Stimulated activated CD8-positive, alpha-beta memory T cell treated with anti-CD3 and anti-CD28 coated beads, Interleukin-7, amount 100 ng/mL, for 24 hours (primary cell): ENCODE results near the gene SFMBT1.

Experiments
- DNase-seq: peaks from one replicate; pipeline ENCODE4 v3.0.0-alpha.2; 2020; ENCODE audit warnings: low read depth

SFMBT1 gene

DNA sequence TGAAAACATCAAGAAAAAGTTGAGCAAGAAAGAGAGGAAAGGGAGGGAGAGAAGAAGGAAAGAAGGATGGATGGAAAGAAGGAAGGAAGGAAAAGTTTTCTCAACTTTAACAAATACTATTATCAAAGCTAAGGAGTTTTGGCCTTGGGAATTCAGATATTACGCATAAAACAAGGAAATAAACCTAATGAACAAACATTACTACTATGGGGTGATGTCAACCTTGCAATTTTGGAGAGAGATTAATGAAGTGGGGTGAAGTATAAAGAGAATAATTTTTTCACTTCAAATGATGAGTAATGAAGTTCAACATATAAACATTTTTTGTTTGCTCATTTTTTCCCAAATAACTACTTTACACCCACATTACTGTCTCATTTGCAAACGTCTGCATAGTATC lies 55.2 kb downstream of the SFMBT1 start:
- DNase-seq = no peak

DNA sequence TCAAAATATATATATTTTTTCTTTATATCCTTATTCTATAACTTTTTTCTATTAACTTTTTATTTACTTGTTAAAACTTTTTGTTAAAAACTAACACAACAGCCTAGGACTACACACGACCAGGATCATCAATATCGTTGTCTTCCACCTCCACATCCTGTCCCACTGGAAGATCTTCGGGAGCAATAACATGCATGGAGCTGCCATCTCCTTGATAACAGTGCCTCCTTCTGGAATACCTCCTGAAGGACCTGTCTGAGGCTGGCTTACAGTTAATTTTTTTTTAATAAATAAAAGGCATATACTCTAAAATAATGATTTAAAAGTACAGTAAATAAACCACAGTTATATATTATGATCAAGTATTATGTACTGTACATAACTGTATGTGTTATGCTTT lies 58.9 kb downstream of the SFMBT1 start:
- DNase-seq = no peak

DNA sequence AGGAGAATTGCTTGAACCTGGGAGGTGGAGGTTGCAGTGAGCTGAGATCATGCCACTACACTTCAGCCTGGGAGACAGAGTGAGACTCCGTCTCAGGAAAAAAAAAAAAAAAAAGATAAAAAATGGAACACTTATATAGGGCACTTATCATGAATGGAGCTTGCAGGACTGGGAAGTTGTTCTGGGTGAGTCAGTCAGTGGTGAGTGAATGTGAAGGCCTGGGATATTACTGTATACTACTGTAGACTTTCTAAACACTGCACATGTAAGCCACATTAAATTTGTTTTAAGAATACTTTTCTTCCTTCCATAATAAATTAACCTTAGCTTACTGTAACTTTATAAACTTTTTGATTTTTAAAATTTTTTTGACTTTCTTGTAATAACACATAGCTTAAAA lies 59.8 kb downstream of the SFMBT1 start:
- no peak for DNase-seq

DNA sequence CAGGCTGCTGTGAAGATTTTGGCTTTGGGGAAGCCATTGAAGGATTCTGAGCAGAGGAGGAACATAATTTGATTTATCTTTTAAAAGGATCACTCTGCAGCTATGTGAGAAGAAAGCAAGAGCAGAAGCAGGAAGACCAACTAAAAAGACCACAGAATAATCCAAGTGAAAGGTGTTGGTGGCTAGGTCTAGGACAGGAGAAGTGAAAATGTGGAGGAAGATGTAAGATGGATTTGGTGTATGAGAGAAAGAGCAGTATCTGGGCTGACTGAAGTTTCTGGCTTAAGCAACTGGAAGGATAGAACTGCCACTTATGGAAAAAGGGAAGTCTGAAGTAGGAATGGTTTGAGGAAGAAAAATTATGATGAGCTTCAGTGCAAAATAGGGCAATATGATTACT lies 62.0 kb downstream of the SFMBT1 start:
- DNase-seq = no peak

DNA sequence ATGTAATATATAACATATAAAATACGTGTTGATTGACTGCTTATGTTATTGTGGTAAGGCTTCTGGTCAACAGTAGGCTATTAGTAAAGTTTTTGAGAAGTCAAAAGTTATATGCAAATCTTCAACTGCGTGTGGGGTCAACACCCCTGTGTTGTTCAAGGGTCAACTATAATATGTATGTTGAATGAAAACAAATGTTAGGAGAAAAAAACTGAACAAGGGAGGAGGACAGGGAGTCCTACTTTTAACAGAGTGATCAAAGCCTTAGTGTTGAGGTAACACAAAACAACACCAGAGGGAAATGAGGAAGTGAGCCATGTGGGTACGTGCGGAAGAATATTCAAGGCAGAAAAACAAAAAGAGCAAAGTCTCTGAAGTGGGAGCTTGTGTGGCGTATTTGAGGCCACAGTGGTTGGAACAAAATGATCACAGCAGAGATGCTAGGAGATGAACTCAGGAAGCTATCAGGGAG lies 62.5 kb downstream of the SFMBT1 start:
- DNase-seq = peak; percentile 17

DNA sequence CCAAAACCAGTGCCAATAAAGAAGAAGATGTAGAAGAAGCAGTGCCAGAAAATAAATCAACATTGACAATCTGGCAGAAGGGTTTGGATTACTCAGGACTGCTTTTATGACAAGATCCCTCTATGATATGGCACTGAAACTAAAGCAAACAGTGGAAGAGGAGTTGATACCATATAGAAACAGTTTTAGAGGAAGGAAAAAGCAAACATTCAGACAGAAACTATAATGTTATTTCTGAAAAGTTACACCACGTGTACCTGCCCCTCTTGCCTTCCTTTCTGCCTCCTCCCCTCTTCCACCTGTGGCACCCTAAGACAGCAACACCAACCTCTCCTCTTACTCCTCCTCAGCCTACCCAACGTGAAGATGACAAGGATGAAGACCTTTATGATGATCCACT lies 63.0 kb downstream of the SFMBT1 start:
- no peak for DNase-seq

DNA sequence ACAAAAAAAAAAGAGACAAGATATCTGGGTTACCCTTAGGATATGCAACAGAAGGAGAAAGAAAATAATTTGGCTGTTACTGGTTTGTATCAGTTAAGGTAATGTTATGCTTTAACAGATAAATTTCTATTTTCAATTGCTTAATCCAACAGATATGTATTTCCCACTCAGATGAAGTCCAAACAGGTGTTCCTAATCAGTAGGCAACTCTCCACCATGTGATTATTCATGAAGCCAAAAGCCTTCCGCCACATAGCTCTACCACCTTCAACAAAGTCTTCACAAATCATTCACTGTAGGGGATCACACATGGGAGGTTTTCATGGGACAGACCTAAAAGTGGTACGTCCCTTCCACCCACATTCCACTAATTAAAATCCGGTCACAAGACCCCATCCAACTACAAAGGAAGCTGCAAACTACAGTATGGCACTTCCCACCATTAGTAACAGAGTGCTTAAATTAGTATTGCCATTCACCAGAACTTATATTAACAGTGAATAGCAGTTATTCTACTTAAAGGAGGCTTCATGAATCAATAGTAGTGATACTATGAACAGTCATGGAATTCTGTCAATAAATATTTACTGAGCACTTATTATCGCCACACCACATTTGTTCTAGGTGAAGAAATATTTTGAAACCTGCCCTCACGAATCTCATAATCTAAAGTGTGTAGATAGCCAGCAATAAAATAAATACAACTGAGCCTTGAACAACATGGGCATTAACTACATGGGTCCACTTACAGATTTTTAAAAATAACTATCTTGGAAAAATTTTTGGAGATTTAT lies 66.5 kb downstream of the SFMBT1 start:
- DNase-seq = no peak

DNA sequence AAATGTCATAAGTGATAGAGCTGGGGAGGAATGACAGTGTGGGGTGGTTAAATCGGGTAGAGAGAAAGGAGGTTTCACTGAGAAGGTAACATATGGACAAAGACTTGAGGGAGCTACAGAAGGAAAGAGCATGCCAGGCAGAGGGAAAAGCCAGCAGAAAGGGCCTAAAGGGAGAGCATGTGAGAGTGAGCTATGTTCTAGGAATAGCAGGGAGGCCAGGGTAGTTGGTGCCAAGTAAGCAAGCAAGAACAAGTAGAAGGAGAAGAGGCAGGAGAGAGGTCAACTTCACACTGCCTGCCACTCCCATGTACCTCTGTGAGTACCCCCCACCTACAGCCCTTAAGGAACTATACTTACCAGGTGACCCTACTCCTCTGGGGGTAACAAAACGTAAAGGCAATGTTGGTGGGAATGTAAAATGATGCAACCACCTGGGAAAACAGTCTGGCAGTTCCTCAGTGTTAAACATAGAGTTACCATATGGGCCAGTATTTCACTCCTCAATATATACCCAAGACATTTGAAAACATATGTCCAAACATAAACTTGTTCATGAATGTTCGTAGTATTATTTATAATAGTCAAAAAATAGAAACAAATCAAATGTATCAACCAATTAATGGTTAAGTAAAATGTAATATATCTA lies 67.6 kb downstream of the SFMBT1 start:
- no peak for DNase-seq

DNA sequence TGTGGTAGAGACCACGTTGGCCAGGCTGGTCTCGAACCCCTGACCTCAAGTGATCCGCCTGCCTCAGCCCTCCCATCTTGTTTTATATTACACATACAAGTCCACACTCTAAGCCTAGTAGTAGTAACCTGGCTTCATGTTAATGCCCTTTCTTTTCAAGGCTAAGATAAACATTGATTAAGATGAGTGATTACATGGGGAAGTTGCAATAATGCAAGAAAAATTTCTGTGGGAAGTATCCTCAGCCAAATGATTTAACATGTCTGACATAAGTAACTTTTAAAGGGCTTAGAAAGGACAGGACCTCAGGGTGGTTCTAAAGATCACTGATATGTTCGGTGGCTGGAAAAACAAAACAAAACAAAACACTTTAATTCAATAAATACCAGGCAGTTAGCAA lies 72.1 kb downstream of the SFMBT1 start:
- DNase-seq = no peak

DNA sequence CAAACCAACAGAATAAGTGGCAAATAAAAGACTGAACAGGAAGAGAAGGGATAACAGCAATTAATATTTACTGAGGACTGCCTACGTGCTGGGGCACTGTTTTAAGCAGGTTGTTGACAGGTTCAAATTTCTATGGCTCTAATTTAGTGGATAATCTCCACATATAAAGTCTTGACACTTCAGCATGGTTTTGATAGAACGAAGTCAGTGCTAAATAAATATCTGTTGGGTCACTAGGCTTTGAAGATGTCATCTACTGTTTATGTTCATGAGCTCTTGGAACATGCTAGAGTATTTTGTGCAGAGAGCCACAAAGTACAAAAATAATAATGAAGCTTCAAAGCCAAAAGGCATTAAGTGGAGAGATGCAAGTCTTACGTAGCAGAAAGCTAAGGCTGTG lies 74.0 kb downstream of the SFMBT1 start:
- DNase-seq = no peak

DNA sequence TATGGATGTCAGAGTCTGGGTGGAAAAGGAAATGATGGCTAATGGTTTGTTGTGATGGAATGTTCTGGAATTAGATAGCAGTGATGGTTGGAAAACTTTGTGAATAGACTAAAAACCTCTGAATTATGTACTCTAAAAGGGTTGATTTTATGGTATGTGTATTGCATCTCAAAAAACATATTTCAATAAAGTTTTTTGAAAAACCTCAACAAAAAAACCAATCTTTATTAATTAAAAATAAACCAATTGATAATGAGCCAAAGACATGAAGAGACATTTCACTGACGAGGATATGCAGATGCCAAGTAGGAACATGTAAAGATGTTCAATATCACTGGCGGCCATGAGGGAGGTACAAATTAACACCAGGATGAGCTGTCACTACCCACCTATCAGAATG lies 78.5 kb downstream of the SFMBT1 start:
- no peak for DNase-seq

DNA sequence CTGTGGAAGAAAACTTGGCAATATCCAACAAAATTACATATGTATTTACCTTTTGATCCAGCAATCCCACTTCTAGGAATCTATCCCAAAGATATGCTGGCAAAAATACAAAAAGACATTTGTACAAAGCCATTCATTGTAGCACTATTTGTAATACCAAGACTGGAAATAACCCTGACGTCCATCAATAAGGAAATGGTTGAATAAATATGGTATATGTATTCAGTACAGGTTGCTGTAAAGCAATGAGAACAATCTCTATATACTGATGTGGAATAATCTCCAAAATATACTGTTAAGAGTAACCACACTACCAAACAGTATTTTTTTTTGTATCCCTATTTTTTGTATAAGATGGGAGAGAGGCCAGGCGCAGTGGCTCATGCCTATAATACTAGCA lies 83.7 kb downstream of the SFMBT1 start:
- no peak for DNase-seq

DNA sequence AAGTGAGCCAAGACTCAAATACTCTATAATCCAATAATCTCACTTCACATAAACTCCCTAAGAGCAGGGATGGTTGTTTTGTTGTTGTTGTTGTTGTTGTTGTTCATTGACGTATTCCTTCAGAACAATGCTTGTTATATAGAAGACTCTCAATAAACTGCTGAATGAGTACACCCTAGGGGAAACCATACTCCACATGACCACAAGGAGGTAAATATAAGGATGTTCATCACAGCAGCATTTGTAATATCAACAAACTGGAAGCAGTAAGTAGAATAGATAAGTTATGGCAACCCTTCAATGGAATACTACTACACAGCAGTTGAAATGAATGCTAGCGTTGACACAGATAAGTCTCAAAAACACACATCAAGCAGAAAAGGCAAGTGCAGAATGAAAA lies 86.1 kb downstream of the SFMBT1 start:
- DNase-seq = no peak

DNA sequence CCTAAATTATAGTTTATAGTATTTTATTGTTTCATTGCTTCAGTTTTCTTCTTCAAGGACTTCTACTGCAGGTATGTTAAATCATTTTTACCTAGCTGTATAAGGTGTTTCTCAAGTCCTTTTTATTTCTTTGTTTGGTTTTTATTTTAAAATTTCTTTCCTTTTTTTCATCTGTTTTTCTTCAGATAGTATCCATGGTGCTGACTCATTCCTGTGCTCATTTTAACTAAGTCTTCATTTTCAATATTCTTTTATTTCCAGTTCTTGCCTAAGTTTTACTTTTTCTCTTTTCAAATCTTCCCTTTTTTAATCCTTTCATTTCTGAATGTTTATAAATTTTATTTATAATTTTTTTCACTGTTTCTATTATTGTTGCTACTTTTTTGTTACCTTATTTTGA lies 106.3 kb downstream of the SFMBT1 start:
- no peak for DNase-seq

DNA sequence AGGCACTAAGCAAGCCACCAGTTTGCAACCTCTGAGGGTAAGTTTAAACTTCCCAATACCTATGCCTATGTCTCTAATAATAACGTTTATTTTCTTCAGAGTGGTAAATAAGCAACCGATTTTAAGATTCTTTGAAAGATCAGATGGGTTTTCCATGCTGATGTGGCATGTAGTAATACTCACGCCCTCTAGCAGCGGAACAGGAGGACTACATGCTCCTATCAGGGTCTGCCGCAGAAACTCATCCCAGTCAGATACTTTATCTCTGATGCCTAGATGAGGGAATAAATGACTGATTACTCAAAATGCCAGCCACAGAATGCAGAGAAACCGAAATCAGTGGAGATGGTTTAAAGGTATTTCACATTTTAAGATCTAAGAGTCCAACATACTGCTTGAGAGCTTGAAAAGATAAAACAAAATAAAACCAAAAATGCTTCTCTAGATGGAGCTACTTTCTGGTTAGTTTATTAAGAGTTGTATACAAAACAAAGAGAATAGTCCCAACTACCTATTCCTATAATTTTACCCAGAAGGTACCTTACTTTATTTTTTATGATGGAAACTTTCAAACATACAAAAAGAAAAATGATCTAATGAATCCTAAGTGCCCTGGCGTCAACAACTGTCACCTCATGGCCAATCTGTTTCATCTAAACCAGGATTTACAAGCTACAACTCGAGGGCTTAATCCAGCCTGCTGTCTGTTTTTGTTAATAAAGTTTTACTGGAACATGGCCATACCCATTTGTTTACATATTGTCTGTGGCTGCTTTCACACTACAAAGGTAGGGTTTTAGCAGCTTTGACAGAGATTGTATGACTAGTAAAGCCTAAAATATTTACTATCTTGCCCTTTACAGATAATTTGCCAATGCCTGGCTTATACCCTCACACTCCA lies 111.0 kb downstream of the SFMBT1 start:
- peak; percentile 6 for DNase-seq

DNA sequence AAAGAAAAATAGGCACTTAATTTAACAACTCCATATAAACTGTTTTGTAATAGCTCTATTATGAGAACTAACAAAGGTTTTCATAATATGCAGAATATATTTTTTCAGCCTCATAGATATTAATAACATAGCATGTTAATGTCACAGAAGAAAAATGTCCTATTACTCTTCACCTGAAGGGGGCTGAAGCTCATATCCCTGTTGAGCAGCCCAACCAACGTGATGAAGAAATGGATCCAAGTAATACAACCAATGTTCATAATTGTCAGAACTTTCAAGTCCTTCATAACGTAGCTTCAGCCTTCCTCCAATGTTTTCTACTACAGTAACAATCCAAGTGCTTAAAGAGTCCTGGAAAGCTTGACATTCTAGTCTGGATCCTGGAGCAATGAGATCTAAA lies 114.0 kb downstream of the SFMBT1 start:
- DNase-seq = no peak

DNA sequence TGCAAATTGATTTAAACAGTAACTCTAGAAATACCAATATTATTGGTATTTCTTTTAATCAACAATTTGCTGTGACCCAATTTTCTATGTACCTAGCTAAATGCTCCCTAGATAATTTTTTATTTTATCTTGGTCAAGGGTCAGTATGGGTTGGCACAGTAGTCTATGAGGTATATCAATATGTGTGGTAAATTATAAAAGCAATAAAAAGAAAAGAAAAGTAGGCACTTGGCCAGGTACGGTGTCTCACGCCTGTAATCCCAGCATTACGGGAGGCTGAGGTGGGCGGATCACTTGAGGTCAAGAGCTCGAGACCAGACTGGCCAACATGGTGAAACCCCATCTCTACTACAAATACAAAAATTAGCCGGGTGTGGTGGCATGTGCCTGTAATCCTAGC lies 114.5 kb downstream of the SFMBT1 start:
- no peak for DNase-seq

DNA sequence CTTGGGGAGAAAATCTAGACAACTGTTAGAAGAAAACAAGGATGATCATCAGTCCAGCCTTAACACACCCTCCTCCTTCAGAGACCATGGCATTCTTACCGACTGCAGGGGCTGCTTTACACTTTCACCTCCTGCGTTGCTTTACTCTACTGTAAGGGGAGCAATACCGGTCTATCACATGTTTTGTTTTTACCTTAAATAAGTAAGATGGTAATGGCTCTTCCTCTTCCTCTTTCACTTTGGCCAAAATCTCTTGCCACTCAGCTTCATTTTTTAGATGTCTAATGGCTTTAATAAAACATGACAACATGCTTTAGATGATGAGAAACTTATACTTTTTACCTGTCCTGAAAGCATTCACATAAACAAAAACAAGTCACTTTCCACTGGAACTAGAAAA lies 115.1 kb downstream of the SFMBT1 start:
- no peak for DNase-seq

DNA sequence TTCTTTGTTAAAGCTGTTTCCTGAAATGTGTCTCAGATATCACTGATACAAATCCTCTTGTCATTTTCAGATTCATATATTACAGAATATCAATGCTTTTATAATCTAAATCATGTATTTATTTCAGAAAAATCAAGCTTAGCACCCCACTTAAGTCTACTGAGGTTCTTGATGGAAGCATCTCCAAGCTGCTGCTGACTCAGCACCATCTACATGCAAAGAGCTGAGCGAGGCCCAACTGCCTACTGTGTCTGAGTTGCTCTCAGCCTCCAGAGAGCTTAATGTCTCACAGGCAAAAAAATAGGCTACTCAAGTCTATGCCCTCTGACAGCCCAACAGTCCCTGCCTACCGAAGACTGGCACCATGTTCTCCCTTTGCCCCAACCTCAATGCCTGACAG lies 119.3 kb downstream of the SFMBT1 start:
- DNase-seq = no peak

DNA sequence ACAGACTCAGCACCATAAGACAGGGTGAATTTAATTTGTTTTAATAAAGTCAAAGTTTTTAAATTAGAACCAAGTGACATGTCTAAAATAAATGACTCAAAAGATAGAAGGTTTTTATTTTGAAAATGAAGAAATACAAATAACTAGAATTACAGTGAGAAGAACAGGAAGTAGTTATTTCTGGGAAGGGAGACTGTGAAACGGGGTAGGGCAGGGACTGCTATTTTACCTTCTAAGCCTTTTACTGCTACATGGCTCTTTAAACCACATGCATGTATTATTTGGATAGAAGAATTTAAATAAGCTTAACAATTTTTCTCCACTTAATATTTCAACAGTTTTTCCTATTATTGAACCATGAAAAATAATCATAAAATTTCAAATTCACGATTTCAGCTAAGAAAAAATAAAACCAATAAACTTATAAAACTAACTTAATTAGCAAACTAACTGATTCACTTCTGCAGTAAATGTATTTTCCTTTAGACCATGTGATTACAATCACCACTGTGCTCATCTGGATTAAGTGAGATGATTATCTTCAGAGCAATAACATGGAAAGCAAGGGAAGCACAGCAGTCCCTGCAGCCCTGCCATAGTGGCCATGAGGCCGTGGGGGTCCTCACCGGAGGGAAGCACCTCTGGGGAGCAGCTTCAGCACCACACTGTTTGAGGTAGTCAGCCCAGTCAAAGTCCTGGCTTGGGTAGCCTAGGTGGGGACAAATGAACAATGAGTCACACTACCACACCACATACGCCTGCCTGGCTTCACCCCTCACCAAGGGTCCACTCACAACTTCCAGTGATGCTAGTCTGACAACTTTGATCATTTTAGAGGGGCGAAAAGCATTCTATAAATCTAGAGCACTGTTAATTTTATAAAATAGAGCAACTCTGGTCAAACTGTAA lies 120.2 kb downstream of the SFMBT1 start:
- DNase-seq = no peak

DNA sequence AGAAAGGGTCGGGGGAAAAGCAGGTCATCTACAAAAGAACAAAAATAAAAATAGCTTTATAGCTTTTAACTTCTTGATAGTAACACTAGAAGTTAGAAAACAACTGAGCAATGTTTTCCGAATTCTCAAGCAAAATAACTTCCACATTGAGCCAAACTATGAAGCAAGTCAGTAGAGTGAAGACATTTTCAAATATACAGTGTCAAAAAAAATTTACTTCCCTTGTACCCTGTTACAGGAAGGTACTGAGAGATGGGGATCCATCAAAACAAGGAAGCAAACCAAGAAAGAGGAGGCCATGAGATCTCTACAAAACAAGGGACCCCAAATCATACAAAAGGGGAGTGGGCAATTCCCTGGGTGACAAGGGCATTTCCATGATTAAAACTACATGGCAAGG lies 121.9 kb downstream of the SFMBT1 start:
- DNase-seq = no peak

DNA sequence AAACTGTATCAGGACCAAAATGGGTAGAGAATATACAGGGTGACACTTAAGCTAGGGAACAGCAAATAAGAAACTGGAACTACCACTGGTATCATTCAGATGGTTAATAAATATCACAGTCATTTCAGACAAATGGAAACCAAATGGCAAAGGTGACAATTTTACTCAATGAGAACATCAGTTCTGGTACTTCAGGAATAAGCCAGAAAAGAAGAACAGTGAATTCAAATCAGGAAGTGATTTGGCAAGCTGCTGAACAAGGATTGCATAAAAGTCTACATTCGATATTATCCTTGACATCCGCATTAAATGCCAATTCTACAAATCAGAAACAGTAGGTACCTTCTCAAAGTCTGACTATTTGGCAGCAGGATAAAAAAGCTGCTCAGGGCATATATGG lies 125.0 kb downstream of the SFMBT1 start:
- no peak for DNase-seq
